HCT116 (cell line): ENCODE data around the gene SORCS2. TPM values are rescaled to one million over a fixed set of nuclear protein-coding genes. Genes with fewer than 3 reads are reported as not detected.

ENCODE experiments used
- ATAC-seq: fragments of 200-7000 bp; cut with Tn5 transposase; 2 replicates; pipeline ENCODE4 v1.9.1; 2020; ENCODE audit warnings: mild to moderate bottlenecking, moderate library complexity
- BruUV-seq: library from RNA; stranded (reverse); fragments of 400-500 nt; replicated peaks from 2 replicates; lab custom pipeline; 2021; lab: Mats Ljungman, UMichigan
- CTCF ChIA-PET: fragments of 300-600 bp; sonication (Branson Sonifier 250); formaldehyde crosslinking; loops from one replicate; lab custom pipeline; 2021; ENCODE audit warnings: antibody characterized with exemption; lab: Charles Lee
- POLR2A ChIA-PET: fragments of 300-600, 350-600 bp; sonication (Branson Sonifier 250); formaldehyde crosslinking; loops from one replicate; lab custom pipeline; 2021; ENCODE audit warnings: antibody characterized with exemption; lab: Charles Lee
- RAD21 ChIA-PET, 2 experiments: fragments of 300-600 bp; sonication (Branson Sonifier 250); formaldehyde crosslinking; loops; one replicate each; lab custom pipeline; 2023; ENCODE audit warnings: low total read pairs in 2 of 2; ENCODE audit not compliant: uncharacterized antibody in 2 of 2, unreplicated experiment in 2 of 2, low non-redundant PET in 1 of 2; lab: Charles Lee
- DNase-seq: peaks from one replicate; pipeline ENCODE4 v3.0.0-alpha.2; 2010; ENCODE audit warnings: low read depth, low spot score
- H2AFZ ChIP-seq: fragments of 200-600 bp; shearing (Covaris generic), sonication (generic); 2 replicates; pipeline ENCODE4 v1.6.1; 2017; ENCODE audit warnings: low read depth, mixed run types, mixed read lengths, antibody characterized with exemption, low read length; ENCODE audit not compliant: poor library complexity, severe bottlenecking
- H3K27ac ChIP-seq: 2 replicates; pipeline ENCODE4 v1.5.1; 2012; ENCODE audit warnings: low read depth, low read length
- H3K27me3 ChIP-seq: fragments of 200-600 bp; sonication (generic); 2 replicates; pipeline ENCODE4 v1.6.1; 2016; ENCODE audit warnings: mixed run types, low read length, mixed read lengths; ENCODE audit not compliant: insufficient read depth
- H3K36me3 ChIP-seq, 2 experiments: fragments of 200-500 bp in 1 of 2; fragments of 200-600 bp in 1 of 2; sonication (Bioruptor generic) in 1 of 2; sonication (generic) in 1 of 2; 2 replicates each; pipeline versions ENCODE4 v1.5.1 to v1.6.1; 2014 to 2016; ENCODE audit warnings: low read length in 2 of 2, inconsistent platforms in 1 of 2, mixed read lengths in 1 of 2, mixed run types in 1 of 2; ENCODE audit not compliant: insufficient read depth in 2 of 2, control insufficient read depth in 1 of 2
- H3K4me1 ChIP-seq, 2 experiments: fragments of 200-600 bp in 1 of 2; sonication (generic) in 1 of 2; 2 replicates each; pipeline versions ENCODE4 v1.5.1 to v1.6.1; 2012 to 2017; ENCODE audit warnings: low read length in 2 of 2, inconsistent platforms in 1 of 2, mild to moderate bottlenecking in 1 of 2, mixed read lengths in 1 of 2, mixed run types in 1 of 2, moderate library complexity in 1 of 2; ENCODE audit not compliant: insufficient read depth in 2 of 2, control insufficient read depth in 1 of 2
- H3K4me2 ChIP-seq: fragments of 200-600 bp; sonication (generic); 2 replicates; pipeline ENCODE4 v1.6.1; 2017; ENCODE audit warnings: mixed run types, low read length, mixed read lengths
- H3K4me3 ChIP-seq, 2 experiments: fragments of 200-600 bp in 1 of 2; sonication (generic) in 1 of 2; replicated peaks in 1 of 2; 2 replicates each; pipeline ENCODE4 v1.5.1; 2011 to 2016; ENCODE audit warnings: low read length in 2 of 2, control low read depth in 1 of 2, low read depth in 1 of 2, mild to moderate bottlenecking in 1 of 2, mixed read lengths in 1 of 2, mixed run types in 1 of 2
- H3K79me2 ChIP-seq: fragments of 200-600 bp; sonication (generic); 2 replicates; pipeline ENCODE4 v1.6.1; 2017; ENCODE audit warnings: mild to moderate bottlenecking, mixed run types, low read length, moderate library complexity, mixed read lengths; ENCODE audit not compliant: insufficient read depth
- H3K9ac ChIP-seq: fragments of 200-600 bp; sonication (generic); 2 replicates; pipeline ENCODE4 v1.6.1; 2016; ENCODE audit warnings: low read length, mixed read lengths
- H3K9me2 ChIP-seq: fragments of 200-600 bp; sonication (generic), shearing (Covaris generic); 2 replicates; pipeline ENCODE4 v1.6.1; 2017; ENCODE audit warnings: mixed run types, mild to moderate bottlenecking, moderate library complexity; ENCODE audit not compliant: insufficient read depth
- H3K9me3 ChIP-seq, 2 experiments: fragments of 200-500 bp in 1 of 2; fragments of 200-600 bp in 1 of 2; sonication (Bioruptor generic) in 1 of 2; sonication (generic) in 1 of 2; 2 replicates each; pipeline ENCODE4 v1.6.1; 2014 to 2017; ENCODE audit warnings: low read length in 2 of 2, mixed read lengths in 2 of 2, inconsistent platforms in 1 of 2, low read depth in 1 of 2, mild to moderate bottlenecking in 1 of 2, mixed run types in 1 of 2, moderate library complexity in 1 of 2; ENCODE audit not compliant: control insufficient read depth in 1 of 2, insufficient read depth in 1 of 2
- H4K20me1 ChIP-seq: fragments of 200-600 bp; sonication (generic), shearing (Covaris generic); 2 replicates; pipeline ENCODE4 v1.6.1; 2017; ENCODE audit warnings: mixed run types, mild to moderate bottlenecking, moderate library complexity; ENCODE audit not compliant: insufficient read depth
- ATF3 ChIP-seq: IDR thresholded peaks from 2 replicates; pipeline ENCODE4 v1.6.1; 2012
- CBX3 ChIP-seq: IDR thresholded peaks from 2 replicates; pipeline ENCODE4 v1.6.1; 2012; ENCODE audit warnings: low read depth
- CEBPB ChIP-seq: IDR thresholded peaks from 2 replicates; pipeline ENCODE4 v1.6.1; 2012; ENCODE audit warnings: low read depth
- ELF1 ChIP-seq: IDR thresholded peaks from 2 replicates; pipeline ENCODE4 v1.6.1; 2012; ENCODE audit warnings: low read depth, borderline replicate concordance
- EZH2 ChIP-seq: fragments of 200-600 bp; sonication (generic); IDR thresholded peaks from 2 replicates; pipeline ENCODE4 v1.6.1; 2017; ENCODE audit warnings: antibody characterized with exemption, mixed run types
- FOSL1 ChIP-seq: IDR thresholded peaks from 2 replicates; pipeline ENCODE4 v1.6.1; 2012; ENCODE audit warnings: low read depth
- JUND ChIP-seq: IDR thresholded peaks from 2 replicates; pipeline ENCODE4 v1.6.1; 2012
- POLR2AphosphoS5 ChIP-seq: IDR thresholded peaks from 2 replicates; pipeline ENCODE4 v1.6.1; 2011; ENCODE audit warnings: mild to moderate bottlenecking, low read depth, low read length, moderate library complexity
- RAD21 ChIP-seq: IDR thresholded peaks from 2 replicates; pipeline ENCODE4 v1.6.1; 2012; ENCODE audit warnings: low read depth, mild to moderate bottlenecking
- SRF ChIP-seq: IDR thresholded peaks from 2 replicates; pipeline ENCODE4 v1.6.1; 2012; ENCODE audit warnings: low read depth
- ZFX ChIP-seq: fragments of 450-650 bp; IDR thresholded peaks from 2 replicates; pipeline ENCODE4 v1.6.1; 2017
- ZNF274 ChIP-seq: fragments of 200-500 bp; sonication (Bioruptor generic); IDR thresholded peaks from 2 replicates; pipeline ENCODE4 v1.6.1; 2014; ENCODE audit warnings: mild to moderate bottlenecking, low read depth, low read length, inconsistent platforms
- intact Hi-C: fragments of 100-400 bp; cut with micrococcal nuclease; formaldehyde crosslinking; loops from 2 replicates; pipeline ENCODE4 v1.10.0; 2022
- total RNA-seq: library from RNA; stranded (reverse); gene quantifications from one replicate; pipeline ENCODE4 v1.2.1, GENCODE V29; 2021; ENCODE audit not compliant: unreplicated experiment
- TF ChIP-seq, protein P1 (sequence below), 3 experiments: fragments of 200-600 bp in 1 of 3; sonication (generic) in 1 of 3; IDR thresholded peaks in 2 of 3; conservative IDR thresholded peaks in 1 of 3; 2 replicates each; pipeline ENCODE4 v1.5.1; 2012 to 2017; ENCODE audit warnings: low read depth in 2 of 3, low read length in 2 of 3, antibody characterized with exemption in 1 of 3, borderline replicate concordance in 1 of 3, control low read depth in 1 of 3, mild to moderate bottlenecking in 1 of 3, mixed read lengths in 1 of 3, mixed run types in 1 of 3, moderate library complexity in 1 of 3; ENCODE audit not compliant: insufficient read depth in 1 of 3

The SORCS2 gene
- total RNA-seq, 1 experiment from 2014 or later = 0.37 TPM

DNA sequence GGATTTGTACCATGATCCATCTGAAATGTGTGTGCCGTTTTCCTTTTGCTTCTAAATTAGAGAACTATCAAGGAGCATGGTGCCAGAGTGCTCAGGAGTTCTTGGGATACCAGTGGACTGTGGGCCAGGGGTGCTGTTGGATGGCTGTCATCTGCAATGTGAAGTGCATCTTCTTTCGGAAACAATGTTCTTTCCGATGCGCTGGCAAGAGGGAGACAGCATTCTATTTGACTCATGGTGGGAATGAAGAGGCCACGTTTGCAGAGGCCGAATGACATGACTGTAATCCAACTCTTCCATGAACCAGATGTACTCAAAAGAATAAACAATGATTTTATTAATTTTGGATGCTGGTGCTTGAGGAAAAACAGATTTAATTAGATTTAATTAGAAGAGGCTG, 45.5 kb downstream of the SORCS2 start:
- H3K4me3 ChIP-seq = no peak overlapping the region
- CTCF ChIA-PET = interaction anchor here (1.0 to 1.2 kb wide), 2 partner anchors 16 to 98 kb away, joined by 3 read pairs; no protein-coding TSS in a partner anchor

More for the DNA sequence above, 45.5 kb downstream of the SORCS2 start:
- Histone ChIP-seq H4K20me1 (no peaks in the 10 kb centered on the region), H3K36me3 (no peaks in the 10 kb centered on the region)
- POLR2A ChIA-PET = no interaction called here
- TF ChIP-seq FOSL1 = no peak
- no peak for TF ChIP-seq SRF
- TF ChIP-seq RAD21 = no peak
- no peak for TF ChIP-seq EZH2
- TF ChIP-seq ELF1 = no peak
- TF ChIP-seq, protein P1, sequence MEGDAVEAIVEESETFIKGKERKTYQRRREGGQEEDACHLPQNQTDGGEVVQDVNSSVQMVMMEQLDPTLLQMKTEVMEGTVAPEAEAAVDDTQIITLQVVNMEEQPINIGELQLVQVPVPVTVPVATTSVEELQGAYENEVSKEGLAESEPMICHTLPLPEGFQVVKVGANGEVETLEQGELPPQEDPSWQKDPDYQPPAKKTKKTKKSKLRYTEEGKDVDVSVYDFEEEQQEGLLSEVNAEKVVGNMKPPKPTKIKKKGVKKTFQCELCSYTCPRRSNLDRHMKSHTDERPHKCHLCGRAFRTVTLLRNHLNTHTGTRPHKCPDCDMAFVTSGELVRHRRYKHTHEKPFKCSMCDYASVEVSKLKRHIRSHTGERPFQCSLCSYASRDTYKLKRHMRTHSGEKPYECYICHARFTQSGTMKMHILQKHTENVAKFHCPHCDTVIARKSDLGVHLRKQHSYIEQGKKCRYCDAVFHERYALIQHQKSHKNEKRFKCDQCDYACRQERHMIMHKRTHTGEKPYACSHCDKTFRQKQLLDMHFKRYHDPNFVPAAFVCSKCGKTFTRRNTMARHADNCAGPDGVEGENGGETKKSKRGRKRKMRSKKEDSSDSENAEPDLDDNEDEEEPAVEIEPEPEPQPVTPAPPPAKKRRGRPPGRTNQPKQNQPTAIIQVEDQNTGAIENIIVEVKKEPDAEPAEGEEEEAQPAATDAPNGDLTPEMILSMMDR (IDR thresholded peaks at IDR 0.05 in 2 of 3, conservative IDR thresholded peaks at IDR 0.05 in 1 of 3; ENCODE audit: borderline replicate concordance in 1 of 3, insufficient read depth in 1 of 3, low read depth in 2 of 3, low read length in 2 of 3) = no peak
- TF ChIP-seq CBX3 = no peak
- no peak for TF ChIP-seq ZNF274
- no peak for TF ChIP-seq POLR2AphosphoS5
- TF ChIP-seq ATF3 = no peak
- TF ChIP-seq JUND = no peak
- TF ChIP-seq ZFX = no peak
- TF ChIP-seq CEBPB = no peak
- TF ChIP-seq, all 23 proteins: peak for 0
- ATAC-seq = no peak
- Histone ChIP-seq H3K9me3 (peaks cover 4 to 8% of the 10 kb centered on the region in 2 experiments; a peak in 3 of 4 replicates), H2AFZ (no peak overlapping the region), H3K9ac (no peak overlapping the region), H3K27me3 (no peaks in the 10 kb centered on the region), H3K4me2 (no peak overlapping the region), H3K79me2 (no peaks in the 10 kb centered on the region), H3K9me2 (no peaks in the 10 kb centered on the region), H3K4me1 (no peaks in the 10 kb centered on the region), H3K27ac (no peak overlapping the region)
- no TSS peak for BruUV-seq
- DNase-seq = no peak
- intact Hi-C loops = no loop called here
- RAD21 ChIA-PET = no interaction called here
